Parietal lobe (tissue), 2 donors: ENCODE measurements around the gene IL5RA. TPM values are rescaled to one million over a fixed set of nuclear protein-coding genes. Genes with fewer than 3 reads are reported as not detected.

Experiments
- small RNA-seq: library from RNA; depleted of rRNA; stranded (forward); fragments of <200 nt; gene quantifications from one replicate; pipeline ENCODE3, GENCODE V24; 2014; ENCODE audit warnings: low replicate concordance
- total RNA-seq: library from RNA; depleted of rRNA; stranded (reverse); fragments of >200 nt; gene quantifications from one replicate; pipeline ENCODE4 v1.2.3, GENCODE V29; 2014

Gene IL5RA, protein sequence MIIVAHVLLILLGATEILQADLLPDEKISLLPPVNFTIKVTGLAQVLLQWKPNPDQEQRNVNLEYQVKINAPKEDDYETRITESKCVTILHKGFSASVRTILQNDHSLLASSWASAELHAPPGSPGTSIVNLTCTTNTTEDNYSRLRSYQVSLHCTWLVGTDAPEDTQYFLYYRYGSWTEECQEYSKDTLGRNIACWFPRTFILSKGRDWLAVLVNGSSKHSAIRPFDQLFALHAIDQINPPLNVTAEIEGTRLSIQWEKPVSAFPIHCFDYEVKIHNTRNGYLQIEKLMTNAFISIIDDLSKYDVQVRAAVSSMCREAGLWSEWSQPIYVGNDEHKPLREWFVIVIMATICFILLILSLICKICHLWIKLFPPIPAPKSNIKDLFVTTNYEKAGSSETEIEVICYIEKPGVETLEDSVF
- total RNA-seq: 1.3 TPM

DNA sequence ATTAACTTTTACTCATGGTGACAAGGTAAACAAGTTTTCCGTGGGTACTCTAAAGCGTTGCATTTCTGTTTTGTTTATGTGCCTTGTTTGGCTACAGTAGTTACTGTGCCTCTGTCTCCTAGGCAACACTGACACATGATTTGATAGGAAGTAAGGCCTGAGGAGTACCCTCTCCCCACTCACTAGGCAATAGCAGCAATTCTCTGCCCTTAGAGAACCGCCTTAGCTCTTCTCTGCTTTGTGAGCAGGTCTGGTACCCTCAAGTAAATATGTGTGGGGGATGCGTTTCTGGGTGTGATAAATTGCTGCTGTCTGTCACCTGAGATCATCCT lies at the start of gene IL5RA:
Gene IL5RA, minus strand, starts transcription at position 76 of the 332 bp plus-strand sequence. CDS start 5,390 bp downstream, outside the sequence.

GRCh38 chr3:3126477-3127431 lies 16.6 kb upstream of the IL5RA start, which contains the start of gene TRNT1:
Gene TRNT1, plus strand, starts transcription at chr3:3126940. Its CDS starts 2,101 bp downstream, at chr3:3129041.

Small RNA genes within 50 kb of the gene (small RNA-seq; reads per million reads assigned to genes)
- not detected for gene RF00416

Other genes starting within 250 kb of the IL5RA start
- gene TRNT1, start 16.6 kb upstream of the IL5RA start, total RNA-seq: 50.4 TPM
- 189 TPM for gene CRBN, start 69.3 kb upstream of the IL5RA start, total RNA-seq